Natural killer cell (primary cell): ENCODE data around the gene MEIOC. TPM values are rescaled to one million over a fixed set of nuclear protein-coding genes. Genes with fewer than 3 reads are reported as not detected.
"Not testable (repeated sequence)": the region's sequence is repeated elsewhere in the genome, so short reads cannot be mapped to it uniquely, and the experiment has no call there.

Experiments used
- ATAC-seq, 3 donors: fragments of 150-1000 bp in 2 of 3; fragments of 200-7000 bp in 1 of 3; cut with Tn5 transposase; 1 replicate in 1 of 3; 2 replicates in 2 of 3; pipeline ENCODE4 v1.10.0; 2021; ENCODE audit warnings: mild to moderate bottlenecking in 2 of 3, moderate library complexity in 2 of 3
- DNase-seq, 2 donors: peaks; one replicate each; pipeline versions ENCODE4 v3.0.0 to v3.0.0-alpha.2; 2013 to 2021; ENCODE audit warnings: mixed read lengths in 1 of 2
- H3K27ac ChIP-seq: one replicate; pipeline ENCODE4 v1.5.1; 2013; ENCODE audit warnings: mild to moderate bottlenecking, low read length
- H3K27me3 ChIP-seq: one replicate; pipeline ENCODE4 v1.6.1; 2013; ENCODE audit warnings: low read length; ENCODE audit not compliant: control insufficient read depth, insufficient read depth
- H3K36me3 ChIP-seq: one replicate; pipeline ENCODE4 v1.6.1; 2013; ENCODE audit warnings: low read length; ENCODE audit not compliant: control insufficient read depth, insufficient read depth
- H3K4me1 ChIP-seq: one replicate; pipeline ENCODE4 v1.6.1; 2013; ENCODE audit warnings: low read length; ENCODE audit not compliant: control insufficient read depth, insufficient read depth
- H3K4me3 ChIP-seq: one replicate; pipeline ENCODE4 v1.5.1; 2013; ENCODE audit warnings: low read length
- H3K9me3 ChIP-seq: one replicate; pipeline ENCODE4 v1.6.1; 2013; ENCODE audit warnings: low read length; ENCODE audit not compliant: control insufficient read depth, insufficient read depth
- H3K27ac Mint-ChIP-seq, 2 donors: one replicate each; pipeline ENCODE4 v1.8.0; 2022; ENCODE audit warnings: mild to moderate bottlenecking in 2 of 2, mixed read lengths in 2 of 2, moderate library complexity in 1 of 2
- H3K27me3 Mint-ChIP-seq, 2 donors: one replicate each; pipeline ENCODE4 v1.8.0; 2022; ENCODE audit warnings: low read depth in 2 of 2, mixed read lengths in 2 of 2
- H3K36me3 Mint-ChIP-seq: one replicate; pipeline ENCODE4 v1.8.0; 2022; ENCODE audit warnings: mixed read lengths
- H3K4me1 Mint-ChIP-seq, 2 donors: one replicate each; pipeline ENCODE4 v1.8.0; 2022; ENCODE audit warnings: mixed read lengths in 2 of 2
- H3K4me3 Mint-ChIP-seq: one replicate; pipeline ENCODE4 v1.8.0; 2022; ENCODE audit warnings: mild to moderate bottlenecking, moderate library complexity, mixed read lengths
- H3K9me3 Mint-ChIP-seq, 2 donors: one replicate each; pipeline ENCODE4 v1.8.0; 2022; ENCODE audit warnings: mixed read lengths in 2 of 2
- WGBS: methylation state at CpG from one replicate; pipeline ENCODE4 v1.1.7; 2013; ENCODE audit warnings: missing lambda C conversion rate; ENCODE audit not compliant: insufficient coverage; 5-methylcytosine and 5-hydroxymethylcytosine counted together
- intact Hi-C: fragments of 100-400 bp; cut with micrococcal nuclease; formaldehyde crosslinking; loops from one replicate; pipeline ENCODE4 v1.14.2; 2022
- total RNA-seq, 4 donors: library from RNA; stranded (reverse); fragments of 120-200 nt in 1 of 4; gene quantifications; one replicate each; pipeline versions ENCODE4 v1.2.3 to v1.2.4, GENCODE V29; 2013 to 2022
- TF ChIP-seq, protein P1 (sequence below): fragments of 200-600 bp; IDR thresholded peaks from one replicate; pipeline ENCODE4 v1.8.0; 2022; ENCODE audit warnings: antibody characterized with exemption

The MEIOC gene
- total RNA-seq, 3 donors from 2014 or later (not counting 1 experiment from before 2014, with no cell fraction given): not detected

DNA sequence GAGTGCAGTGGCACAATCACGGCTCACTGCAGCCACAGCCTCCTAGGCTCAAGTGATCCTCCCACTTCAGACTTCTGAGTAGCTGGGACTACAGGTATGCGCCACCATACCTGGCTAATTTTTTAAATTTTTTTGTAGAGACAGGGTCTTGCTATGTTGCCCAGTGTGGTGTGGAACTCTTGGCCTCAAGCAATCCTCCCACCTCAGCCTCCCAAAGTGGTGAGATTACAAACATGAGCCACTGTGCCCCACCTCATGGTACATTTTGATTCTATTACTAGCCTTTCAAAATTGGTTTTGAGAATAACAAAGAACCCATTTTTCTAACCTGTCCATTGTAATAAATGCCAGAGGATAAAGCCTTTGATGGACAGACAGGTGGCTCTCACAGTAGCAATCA, 31.9 kb downstream of the MEIOC start:
- H3K36me3 ChIP-seq: peaks cover 18% of the 10 kb centered on the region
- intact Hi-C loops: no loop called here
- H3K27me3 Mint-ChIP-seq: no peaks in the 10 kb centered on the region
- no peak for DNase-seq
- TF ChIP-seq, protein P1, sequence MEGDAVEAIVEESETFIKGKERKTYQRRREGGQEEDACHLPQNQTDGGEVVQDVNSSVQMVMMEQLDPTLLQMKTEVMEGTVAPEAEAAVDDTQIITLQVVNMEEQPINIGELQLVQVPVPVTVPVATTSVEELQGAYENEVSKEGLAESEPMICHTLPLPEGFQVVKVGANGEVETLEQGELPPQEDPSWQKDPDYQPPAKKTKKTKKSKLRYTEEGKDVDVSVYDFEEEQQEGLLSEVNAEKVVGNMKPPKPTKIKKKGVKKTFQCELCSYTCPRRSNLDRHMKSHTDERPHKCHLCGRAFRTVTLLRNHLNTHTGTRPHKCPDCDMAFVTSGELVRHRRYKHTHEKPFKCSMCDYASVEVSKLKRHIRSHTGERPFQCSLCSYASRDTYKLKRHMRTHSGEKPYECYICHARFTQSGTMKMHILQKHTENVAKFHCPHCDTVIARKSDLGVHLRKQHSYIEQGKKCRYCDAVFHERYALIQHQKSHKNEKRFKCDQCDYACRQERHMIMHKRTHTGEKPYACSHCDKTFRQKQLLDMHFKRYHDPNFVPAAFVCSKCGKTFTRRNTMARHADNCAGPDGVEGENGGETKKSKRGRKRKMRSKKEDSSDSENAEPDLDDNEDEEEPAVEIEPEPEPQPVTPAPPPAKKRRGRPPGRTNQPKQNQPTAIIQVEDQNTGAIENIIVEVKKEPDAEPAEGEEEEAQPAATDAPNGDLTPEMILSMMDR: no peak
- no peak overlapping the region for H3K27ac ChIP-seq
- H3K4me3 Mint-ChIP-seq: peak overlapping the region; percentile 100
- no peak overlapping the region for H3K4me3 ChIP-seq
- H3K4me1 Mint-ChIP-seq: peaks cover 19 to 25% of the 10 kb centered on the region in 2 donors
- H3K4me1 ChIP-seq: peaks cover 16% of the 10 kb centered on the region
- no peaks in the 10 kb centered on the region for H3K27me3 ChIP-seq
- 100% methylated on average over 2 of the region's 2 CpGs for WGBS
- H3K9me3 ChIP-seq: no peaks in the 10 kb centered on the region
- no peak for ATAC-seq
- H3K27ac Mint-ChIP-seq: no peak overlapping the region
- peaks cover 7% of the 10 kb centered on the region for H3K36me3 Mint-ChIP-seq
- no peaks in the 10 kb centered on the region for H3K9me3 Mint-ChIP-seq

- H3K27ac ChIP-seq: peak overlapping the region; percentile 72
- TF ChIP-seq, protein P1: no peak
- ATAC-seq: no peak
- no peaks in the 10 kb centered on the region for H3K27me3 Mint-ChIP-seq
- H3K4me3 Mint-ChIP-seq: peak overlapping the region; percentile 100
- peak in 1 of 2 donors; percentile 6 for DNase-seq
- H3K36me3 ChIP-seq: peaks cover 11% of the 10 kb centered on the region
- H3K9me3 ChIP-seq: no peaks in the 10 kb centered on the region
- no peaks in the 10 kb centered on the region for H3K9me3 Mint-ChIP-seq
- no peaks in the 10 kb centered on the region for H3K27me3 ChIP-seq
- WGBS: 9% methylated on average over 13 of the region's 13 CpGs
- intact Hi-C loops: loop anchor here (1.0 kb wide), 1 partner anchor 19 kb away; the partner anchor contains the start of gene DBF4B
- H3K27ac Mint-ChIP-seq: peak overlapping the region; percentile 92 to 98
- H3K4me3 ChIP-seq: peak overlapping the region; percentile 72
- H3K36me3 Mint-ChIP-seq: peaks cover under 1% of the 10 kb centered on the region
- H3K4me1 ChIP-seq: peaks cover 16% of the 10 kb centered on the region
- H3K4me1 Mint-ChIP-seq: peaks cover 19 to 25% of the 10 kb centered on the region in 2 donors
Measured at GRCh38 chr17:44688675-44689476, 32.6 kb downstream of the MEIOC start.

- no peaks in the 10 kb centered on the region for H3K9me3 ChIP-seq
- H3K27ac Mint-ChIP-seq: peak within 1 kb of the TSS; percentile 92 to 98
- whole genome bisulfite sequencing: under 1% methylated on average over 51 of the region's 51 CpGs
- DNase-seq (peak; percentile 89 to 96), ATAC-seq (peak; percentile 99)
- TF ChIP-seq, protein P1: no peak
- intact Hi-C loops: loop anchor here (1.0 kb wide), 1 partner anchor 19 kb away; the partner anchor contains the start of gene DBF4B
- peaks cover 19 to 25% of the 10 kb centered on the region in 2 donors for H3K4me1 Mint-ChIP-seq
- peak within 1 kb of the TSS; percentile 100 for H3K4me3 Mint-ChIP-seq
- no peaks in the 10 kb centered on the region for H3K27me3 ChIP-seq
- peaks cover 16% of the 10 kb centered on the region for H3K4me1 ChIP-seq
- H3K4me3 ChIP-seq: peak within 1 kb of the TSS; percentile 72
- H3K9me3 Mint-ChIP-seq: no peaks in the 10 kb centered on the region
- H3K27me3 Mint-ChIP-seq: no peaks in the 10 kb centered on the region
- peaks cover 10% of the 10 kb centered on the region for H3K36me3 ChIP-seq
- H3K27ac ChIP-seq: peak within 1 kb of the TSS; percentile 72
- no peaks in the 10 kb centered on the region for H3K36me3 Mint-ChIP-seq
Measured at GRCh38 chr17:44689477-44690217, 33.4 kb downstream of the MEIOC start, which contains the start of gene CCDC43. TSS of gene CCDC43 (minus strand) at chr17:44689776. CDS start at chr17:44689753, 23 bp downstream.

GRCh38 chr17:44690746-44691306, 34.6 kb downstream of the MEIOC start:
- H3K27me3 Mint-ChIP-seq, H3K36me3 ChIP-seq, intact Hi-C loops, H3K9me3 ChIP-seq, H3K27ac ChIP-seq, ATAC-seq, H3K36me3 Mint-ChIP-seq, H3K9me3 Mint-ChIP-seq, H3K4me3 ChIP-seq, H3K27me3 ChIP-seq: not testable (repeated sequence)
- peak overlapping the region; percentile 100 for H3K4me3 Mint-ChIP-seq
- H3K27ac Mint-ChIP-seq: peak overlapping the region; percentile 92 to 98
- H3K4me1 Mint-ChIP-seq: peaks cover 19% of the 10 kb centered on the region in 2 donors
- peaks cover 16% of the 10 kb centered on the region for H3K4me1 ChIP-seq
- peak in 1 of 2 donors; percentile 40 for DNase-seq
- WGBS: 88% methylated on average over 18 of the region's 21 CpGs
